T-helper 1 cell treated with Interleukin-12 subunit alpha and Interleukin-12 subunit beta and Interleukin-4 antibody, amounts not matched to agents 30 ng/mL and 1 ng/mL, for 36 hours (primary cell): ENCODE results near the gene RAB31. TPM values are rescaled to one million over a fixed set of nuclear protein-coding genes. Genes with fewer than 3 reads are reported as not detected.
"Not testable (repeated sequence)": the region's sequence is repeated elsewhere in the genome, so short reads cannot be mapped to it uniquely, and the experiment has no call there.

Experiments
- intact Hi-C: fragments of 100-400 bp; cut with micrococcal nuclease; formaldehyde crosslinking; loops from one replicate; pipeline ENCODE4 v1.15.1; 2024
- total RNA-seq: library from RNA; stranded (reverse); gene quantifications from 2 replicates; pipeline ENCODE4 v1.2.3, GENCODE V29; 2022

The RAB31 gene
- total RNA-seq, 1 donor from 2014 or later, result 0.66 TPM

GRCh38 chr18:9834551-9834950 is 126.5 kb downstream of the RAB31 start:
- intact Hi-C loops, result no loop called here

GRCh38 chr18:9835113-9835755 is 127.1 kb downstream of the RAB31 start:
- intact Hi-C loops, result no loop called here

GRCh38 chr18:9835825-9836224 is 127.7 kb downstream of the RAB31 start:
- intact Hi-C loops, result no loop called here

- intact Hi-C loops, result no loop called here
Measured at GRCh38 chr18:9838144-9838877, 130.2 kb downstream of the RAB31 start.

- intact Hi-C loops, result no loop called here
Measured at GRCh38 chr18:9839211-9839610, 131.1 kb downstream of the RAB31 start.

- intact Hi-C loops, result no loop called here
Measured at GRCh38 chr18:9839853-9840252, 131.8 kb downstream of the RAB31 start.

GRCh38 chr18:9841752-9842151 is 133.7 kb downstream of the RAB31 start:
- intact Hi-C loops, result no loop called here

- intact Hi-C loops, result no loop called here
Measured at GRCh38 chr18:9842448-9842847, 134.3 kb downstream of the RAB31 start.

GRCh38 chr18:9845256-9845655 is 137.2 kb downstream of the RAB31 start:
- intact Hi-C loops, result no loop called here

- intact Hi-C loops, result no loop called here
Measured at GRCh38 chr18:9846162-9846925, 138.2 kb downstream of the RAB31 start.

GRCh38 chr18:9848170-9848879 is 140.2 kb downstream of the RAB31 start:
- intact Hi-C loops, result no loop called here

- intact Hi-C loops, result no loop called here
Measured at GRCh38 chr18:9849407-9850283, 141.5 kb downstream of the RAB31 start.

GRCh38 chr18:9850309-9850708 is 142.2 kb downstream of the RAB31 start:
- intact Hi-C loops, result no loop called here

GRCh38 chr18:9851511-9851910 is 143.4 kb downstream of the RAB31 start:
- intact Hi-C loops, result no loop called here

GRCh38 chr18:9852266-9853081 is 144.4 kb downstream of the RAB31 start:
- intact Hi-C loops, result no loop called here

- intact Hi-C loops, result no loop called here
Measured at GRCh38 chr18:9854801-9855676, 146.9 kb downstream of the RAB31 start.

GRCh38 chr18:9855681-9856080 is 147.6 kb downstream of the RAB31 start:
- intact Hi-C loops, result no loop called here

GRCh38 chr18:9856092-9856491 is 148.0 kb downstream of the RAB31 start:
- intact Hi-C loops, result no loop called here

- intact Hi-C loops, result not testable (repeated sequence)
Measured at GRCh38 chr18:9857479-9857998, 149.4 kb downstream of the RAB31 start.
